ENCODE measurements around the gene MRGPRE.
A peak's percentile ranks its signal among the peaks of the same experiment; 100 is the strongest.

MRGPRE gene

GRCh38 chr11:3195251-3196160 lies 36.7 kb downstream of the MRGPRE start:
- H3K4me3 ChIP-seq, result no peak overlapping the region
- peak; percentile 13 for TF ChIP-seq CTCF (IDR thresholded peaks at IDR 0.05)
- DNase-seq (ENCODE audit: low spot score), result peak; percentile 68
- H3K27ac ChIP-seq, result no peak overlapping the region

- TF ChIP-seq CTCF (IDR thresholded peaks at IDR 0.05), result no peak
- DNase-seq (ENCODE audit: low spot score), result peak; percentile 28
- Histone ChIP-seq H3K4me3 (no peak overlapping the region), H3K27ac (no peak overlapping the region)
Observed at GRCh38 chr11:3194016-3194816, 38.0 kb downstream of the MRGPRE start.

GRCh38 chr11:3193373-3194015 lies 38.7 kb downstream of the MRGPRE start:
- no peak overlapping the region for H3K4me3 ChIP-seq
- DNase-seq (ENCODE audit: low spot score), result peak; percentile 47
- TF ChIP-seq CTCF (IDR thresholded peaks at IDR 0.05), result no peak
- no peak overlapping the region for H3K27ac ChIP-seq

- H3K27ac ChIP-seq, result no peak overlapping the region
- no peak for TF ChIP-seq CTCF (IDR thresholded peaks at IDR 0.05)
- peak; percentile 54 for DNase-seq (ENCODE audit: low spot score)
Observed at GRCh38 chr11:3192511-3193372, 39.5 kb downstream of the MRGPRE start.

GRCh38 chr11:3191586-3192324 lies 40.5 kb downstream of the MRGPRE start:
- TF ChIP-seq CTCF (IDR thresholded peaks at IDR 0.05), result no peak
- DNase-seq (ENCODE audit: low spot score), result peak; percentile 38
- H3K4me3 ChIP-seq, result no peak overlapping the region
- no peak overlapping the region for H3K27ac ChIP-seq

More at GRCh38 chr11:3192511-3193372, 39.5 kb downstream of the MRGPRE start:
- no peak overlapping the region for H3K4me3 ChIP-seq

- DNase-seq (ENCODE audit: low spot score), result peak; percentile 40
- TF ChIP-seq CTCF (IDR thresholded peaks at IDR 0.05), result no peak
- Histone ChIP-seq H3K4me3 (no peak overlapping the region), H3K27ac (no peak overlapping the region)
Observed at GRCh38 chr11:3190600-3190999, 41.6 kb downstream of the MRGPRE start.
